OCI-M1 (cell line): ENCODE data around the gene CHRNG.
"Not testable (repeated sequence)": the region's sequence is repeated elsewhere in the genome, so short reads cannot be mapped to it uniquely, and the experiment has no call there.

Experiments
- DNase-seq: peaks from one replicate; lab custom pipeline; 2025; lab: John Stamatoyannopoulos, UW

Gene CHRNG

GRCh38 chr2:232545511-232546375 lies 6.3 kb downstream of the CHRNG start:
- no peak for DNase-seq

- DNase-seq = no peak
Measured at GRCh38 chr2:232547991-232548390, 8.5 kb downstream of the CHRNG start.

- DNase-seq = peak; percentile 45
Measured at GRCh38 chr2:232549655-232550353, 10.3 kb downstream of the CHRNG start.

- peak; percentile 96 for DNase-seq
Measured at GRCh38 chr2:232550354-232551249, 11.1 kb downstream of the CHRNG start, which contains the start of the genes EIF4E2 and TIGD1. Gene EIF4E2 (plus strand): TSS chr2:232550689. CDS start chr2:232550725, 36 bp downstream. Gene TIGD1 (minus strand): TSS chr2:232550557. CDS start chr2:232549882, 675 bp downstream.

- peak; percentile 77 for DNase-seq
Measured at GRCh38 chr2:232551250-232551638, 11.8 kb downstream of the CHRNG start.

- no peak for DNase-seq
Measured at GRCh38 chr2:232551776-232552175, 12.3 kb downstream of the CHRNG start.

- DNase-seq = no peak
Measured at GRCh38 chr2:232556426-232556825, 16.9 kb downstream of the CHRNG start.

GRCh38 chr2:232562515-232563151 lies 23.1 kb downstream of the CHRNG start:
- no peak for DNase-seq

- DNase-seq = no peak
Measured at GRCh38 chr2:232563580-232563979, 24.1 kb downstream of the CHRNG start.

GRCh38 chr2:232567721-232568120 lies 28.2 kb downstream of the CHRNG start:
- DNase-seq = no peak

- DNase-seq = peak; percentile 49
Measured at GRCh38 chr2:232568161-232568560, 28.7 kb downstream of the CHRNG start.

- DNase-seq = no peak
Measured at GRCh38 chr2:232569541-232569940, 30.0 kb downstream of the CHRNG start.

- not testable (repeated sequence) for DNase-seq
Measured at GRCh38 chr2:232570481-232570880, 31.0 kb downstream of the CHRNG start.

GRCh38 chr2:232571026-232571474 lies 31.6 kb downstream of the CHRNG start:
- DNase-seq = no peak

GRCh38 chr2:232573042-232573441 lies 33.5 kb downstream of the CHRNG start:
- DNase-seq = no peak

GRCh38 chr2:232573771-232574435 lies 34.4 kb downstream of the CHRNG start:
- no peak for DNase-seq

- DNase-seq = no peak
Measured at GRCh38 chr2:232574674-232575403, 35.3 kb downstream of the CHRNG start.

GRCh38 chr2:232575404-232575746 lies 35.9 kb downstream of the CHRNG start:
- no peak for DNase-seq

GRCh38 chr2:232576995-232577394 lies 37.5 kb downstream of the CHRNG start:
- DNase-seq = no peak

- no peak for DNase-seq
Measured at GRCh38 chr2:232577841-232578240, 38.3 kb downstream of the CHRNG start.
